Measurements from ENCODE around the gene POLD4. TPM values are rescaled to one million over a fixed set of nuclear protein-coding genes. Genes with fewer than 3 reads are reported as not detected.

Gene POLD4
- total RNA-seq, 1 donor = 59.4 TPM

GRCh38 chr11:67387069-67387468 lies 33.7 kb upstream of the POLD4 start:
- Histone ChIP-seq H3K27me3 (ENCODE audit: insufficient read depth, low read length) (no peaks in the 10 kb centered on the region), H3K4me1 (ENCODE audit: insufficient read depth, low read length) (peaks cover 24% of the 10 kb centered on the region), H3K4me2 (ENCODE audit: insufficient read depth, low read length) (no peak overlapping the region), H2AFZ (ENCODE audit: low read length) (no peak overlapping the region), H3K79me2 (ENCODE audit: insufficient read depth, low read length) (peaks cover 12% of the 10 kb centered on the region), H3K4me3 (ENCODE audit: insufficient read depth, low read length) (no peak overlapping the region), H3K27ac (ENCODE audit: low read depth, low read length) (no peak overlapping the region), H4K20me1 (ENCODE audit: insufficient read depth, low read length) (no peaks in the 10 kb centered on the region), H3K36me3 (ENCODE audit: insufficient read depth, low read length) (no peaks in the 10 kb centered on the region), H3K9me3 (ENCODE audit: low read depth, low read length) (no peaks in the 10 kb centered on the region)
- no peak for TF ChIP-seq CTCF (IDR thresholded peaks at IDR 0.05; ENCODE audit: extremely low read depth, low read depth, low read length)
- peak; percentile 0 for DNase-seq (ENCODE audit: insufficient read length, low spot score, missing footprints)

- H4K20me1 ChIP-seq (ENCODE audit: insufficient read depth, low read length) = no peaks in the 10 kb centered on the region
- no peaks in the 10 kb centered on the region for H3K27me3 ChIP-seq (ENCODE audit: insufficient read depth, low read length)
- H3K4me1 ChIP-seq (ENCODE audit: insufficient read depth, low read length) = peaks cover 21% of the 10 kb centered on the region
- H3K9me3 ChIP-seq (ENCODE audit: low read depth, low read length) = no peaks in the 10 kb centered on the region
- H2AFZ ChIP-seq (ENCODE audit: low read length) = no peak overlapping the region
- no peaks in the 10 kb centered on the region for H3K79me2 ChIP-seq (ENCODE audit: insufficient read depth, low read length)
- peak; percentile 89 for DNase-seq (ENCODE audit: insufficient read length, low spot score, missing footprints)
- TF ChIP-seq CTCF (IDR thresholded peaks at IDR 0.05; ENCODE audit: extremely low read depth, low read depth, low read length) = no peak
- peak overlapping the region; percentile 42 for H3K4me2 ChIP-seq (ENCODE audit: insufficient read depth, low read length)
- H3K27ac ChIP-seq (ENCODE audit: low read depth, low read length) = peak overlapping the region; percentile 12
- H3K36me3 ChIP-seq (ENCODE audit: insufficient read depth, low read length) = no peaks in the 10 kb centered on the region
- no peak overlapping the region for H3K4me3 ChIP-seq (ENCODE audit: insufficient read depth, low read length)
Observed at GRCh38 chr11:67384851-67385366, 31.6 kb upstream of the POLD4 start.

- no peaks in the 10 kb centered on the region for H4K20me1 ChIP-seq (ENCODE audit: insufficient read depth, low read length)
- no peaks in the 10 kb centered on the region for H3K9me3 ChIP-seq (ENCODE audit: low read depth, low read length)
- no peaks in the 10 kb centered on the region for H3K27me3 ChIP-seq (ENCODE audit: insufficient read depth, low read length)
- H3K4me3 ChIP-seq (ENCODE audit: insufficient read depth, low read length) = no peak overlapping the region
- H3K36me3 ChIP-seq (ENCODE audit: insufficient read depth, low read length) = no peaks in the 10 kb centered on the region
- H3K4me1 ChIP-seq (ENCODE audit: insufficient read depth, low read length) = peaks cover 33% of the 10 kb centered on the region
- no peak overlapping the region for H2AFZ ChIP-seq (ENCODE audit: low read length)
- DNase-seq (ENCODE audit: insufficient read length, low spot score, missing footprints) = peak; percentile 97
- peak; percentile 98 for TF ChIP-seq CTCF (IDR thresholded peaks at IDR 0.05; ENCODE audit: extremely low read depth, low read depth, low read length)
- no peak overlapping the region for H3K27ac ChIP-seq (ENCODE audit: low read depth, low read length)
- H3K4me2 ChIP-seq (ENCODE audit: insufficient read depth, low read length) = no peak overlapping the region
- no peaks in the 10 kb centered on the region for H3K79me2 ChIP-seq (ENCODE audit: insufficient read depth, low read length)
Observed at GRCh38 chr11:67382276-67383136, 29.2 kb upstream of the POLD4 start.

- Histone ChIP-seq H3K79me2 (ENCODE audit: insufficient read depth, low read length) (no peaks in the 10 kb centered on the region), H3K4me1 (ENCODE audit: insufficient read depth, low read length) (peaks cover 37% of the 10 kb centered on the region), H3K4me3 (ENCODE audit: insufficient read depth, low read length) (no peak overlapping the region), H3K36me3 (ENCODE audit: insufficient read depth, low read length) (no peaks in the 10 kb centered on the region), H4K20me1 (ENCODE audit: insufficient read depth, low read length) (no peaks in the 10 kb centered on the region), H3K9me3 (ENCODE audit: low read depth, low read length) (no peaks in the 10 kb centered on the region), H3K27ac (ENCODE audit: low read depth, low read length) (no peak overlapping the region), H3K27me3 (ENCODE audit: insufficient read depth, low read length) (no peaks in the 10 kb centered on the region), H3K4me2 (ENCODE audit: insufficient read depth, low read length) (no peak overlapping the region), H2AFZ (ENCODE audit: low read length) (no peak overlapping the region)
- no peak for TF ChIP-seq CTCF (IDR thresholded peaks at IDR 0.05; ENCODE audit: extremely low read depth, low read depth, low read length)
- peak; percentile 57 for DNase-seq (ENCODE audit: insufficient read length, low spot score, missing footprints)
Observed at GRCh38 chr11:67381244-67381972, 28.1 kb upstream of the POLD4 start.
